Measurements from ENCODE around the gene FRMPD3. TPM values are rescaled to one million over a fixed set of nuclear protein-coding genes. Genes with fewer than 3 reads are reported as not detected.

FRMPD3 gene
- total and polyA plus RNA-seq, 2 of the 8 experiments (the other 6 are each of a cell fraction or from before 2014, with no cell fraction given), result 0.38 to 0.56 TPM

DNA sequence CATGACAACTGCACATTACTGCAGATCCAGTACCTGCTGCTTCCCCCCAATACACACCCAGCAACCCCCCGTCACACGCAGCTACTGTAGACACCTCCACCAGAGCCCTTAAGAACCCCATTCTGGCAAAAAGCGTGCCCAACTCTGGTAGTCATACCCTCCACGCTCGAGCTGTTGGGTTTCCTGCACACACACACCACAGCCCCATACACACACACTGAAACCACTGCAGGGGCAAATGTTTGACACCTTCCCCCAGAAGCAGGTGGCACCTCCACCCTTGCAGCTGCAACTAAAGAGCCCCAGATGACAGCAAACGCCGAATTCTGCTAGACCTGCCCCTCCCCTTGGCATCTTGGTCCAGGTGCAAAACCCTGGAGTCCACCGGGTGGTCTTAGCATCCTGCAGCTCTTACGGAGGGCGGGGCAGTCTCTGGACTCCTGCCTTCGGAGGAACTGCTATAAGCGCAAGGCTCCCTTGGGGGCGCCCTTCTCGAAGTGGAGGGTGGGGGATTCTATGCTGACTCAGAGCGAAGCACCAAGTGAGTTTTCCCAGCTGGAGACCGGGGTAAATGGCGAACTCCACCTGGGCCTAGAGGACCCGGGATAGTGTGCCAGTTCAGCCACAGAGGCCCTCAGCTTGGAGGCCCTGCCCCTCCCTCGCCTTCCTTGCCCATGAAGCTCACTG, 1.5 kb downstream of the FRMPD3 start:
- Histone ChIP-seq H2AFZ (ENCODE audit: low read length) (0 out of 2 replicates have a peak overlapping the region, but pooled peaks have one; percentile 53), H2AK5ac (ENCODE audit: low read depth, low read length) (no peak overlapping the region), H3K56ac (replicated peaks; ENCODE audit: insufficient read length, low read depth, low read length) (no peak overlapping the region), H3K36me3 (ENCODE audit: control insufficient read depth in 2 of 4, insufficient read depth in 4 of 4, low read length in 3 of 4) (no peaks in the 10 kb centered on the region), H2BK120ac (replicated peaks; ENCODE audit: low read depth, low read length) (no peak overlapping the region), H3K4me1 (replicated peaks in 1 of 4; ENCODE audit: control insufficient read depth in 3 of 4, insufficient read depth in 4 of 4, low read length in 3 of 4) (peaks cover 3 to 20% (median 11%) of the 10 kb centered on the region in 4 experiments), H2BK5ac (ENCODE audit: low read depth, low read length) (no peak overlapping the region), H3K4ac (replicated peaks; ENCODE audit: insufficient read length, low read depth, low read length) (no peak overlapping the region), H4K5ac (ENCODE audit: insufficient read length, low read depth, low read length) (no peak overlapping the region), H3K4me3 (ENCODE audit: extremely low read depth in 1 of 4, insufficient read depth in 2 of 4, low read depth in 3 of 4, low read length in 4 of 4) (peak overlapping the region; percentile 39 to 75 (median 46); a peak in 7 of 8 replicates), H3K23me2 (ENCODE audit: low read depth, low read length) (peaks cover 16% of the 10 kb centered on the region; the same call in 1 of the 2 replicates), H3K9ac (replicated peaks in 1 of 4; ENCODE audit: extremely low read depth in 1 of 4, low read depth in 3 of 4, low read length in 3 of 4) (no peak overlapping the region), H3K4me2 (ENCODE audit: insufficient read depth in 1 of 2, low read depth in 2 of 2, low read length in 2 of 2) (peak overlapping the region; percentile 83 to 88), H4K20me1 (replicated peaks in 1 of 2; ENCODE audit: control insufficient read depth in 1 of 2, insufficient read depth in 2 of 2, low read length in 2 of 2) (no peaks in the 10 kb centered on the region), H2BK20ac (ENCODE audit: low read length) (no peak overlapping the region), H2BK15ac (ENCODE audit: low read length) (no peak overlapping the region), H3K9me3 (ENCODE audit: insufficient read depth in 2 of 2, low read depth in 1 of 2, low read length in 1 of 2) (no peaks in the 10 kb centered on the region), H3K79me2 (ENCODE audit: control insufficient read depth in 1 of 2, insufficient read depth in 2 of 2, low read length in 2 of 2) (no peaks in the 10 kb centered on the region), H3K27me3 (replicated peaks in 1 of 4; ENCODE audit: control insufficient read depth in 3 of 4, extremely low read depth in 1 of 4, insufficient read depth in 3 of 4, low read length in 3 of 4) (peaks cover 0 to 21% (median 9%) of the 10 kb centered on the region in 4 experiments; a peak in 6 of 7 replicates), H3K23ac (ENCODE audit: insufficient read length) (no peak overlapping the region), H4K8ac (ENCODE audit: extremely low read depth, insufficient read depth, low read length) (no peak overlapping the region), H4K91ac (replicated peaks; ENCODE audit: insufficient read length, low read length) (no peak overlapping the region), H3K27ac (ENCODE audit: low read depth, low read length) (no peak overlapping the region), H3K14ac (ENCODE audit: insufficient read length) (no peak overlapping the region), H3K18ac (ENCODE audit: extremely low read depth, low read length) (no peak overlapping the region; the same call in 1 of the 2 replicates), H3K79me1 (ENCODE audit: low read depth, low read length) (no peaks in the 10 kb centered on the region), H2BK12ac (ENCODE audit: low read depth, low read length) (no peak overlapping the region)
- CTCF ChIA-PET (ENCODE audit: partially characterized antibody), result interaction anchor here (0.6 to 1.8 kb wide), 21 partner anchors 10 to 584 kb away, joined by 3 to 13 read pairs (median 3); partner anchors contain the start of gene PRPS1
- DNase-seq (ENCODE audit: low read depth in 1 of 2, low spot score in 2 of 2) (peak in 1 of 2 experiments; percentile 73), FAIRE-seq (peak; percentile 88)
- 11% methylated on average over 18 of the region's 19 CpGs; no CpG with 5 or more reads in 1 of the 2 experiments for WGBS, 2 experiments (ENCODE audit: extremely low coverage in 1 of 2, insufficient coverage in 1 of 2, insufficient read length in 1 of 2, insufficient replicate concordance in 2 of 2, low coverage in 1 of 2, low lambda C conversion rate in 2 of 2, missing lambda C conversion rate in 1 of 2)
- POLR2A ChIA-PET (ENCODE audit: partially characterized antibody), result no interaction called here
- TF ChIP-seq KDM4A (IDR thresholded peaks at IDR 0.05; ENCODE audit: low read depth, low read length, severe bottlenecking) (peak; percentile 44), BACH1 (IDR thresholded peaks at IDR 0.05; ENCODE audit: low read length) (peak; percentile 41; the same call in 1 of the 2 replicates), CTCF (IDR thresholded peaks at IDR 0.05; ENCODE audit: control extremely low read depth in 1 of 3, insufficient read depth in 1 of 3, low read depth in 1 of 3, low read length in 3 of 3) (peak; percentile 36 to 58 (median 44); a peak in 3 of 4 replicates), RAD21 (IDR thresholded peaks at IDR 0.05 in 1 of 2, conservative IDR thresholded peaks at IDR 0.05 in 1 of 2; ENCODE audit: low read depth in 2 of 2, low read length in 2 of 2) (peak in 1 of 2 experiments; percentile 38; a peak in 2 of 4 replicates), MAFK (IDR thresholded peaks at IDR 0.05; ENCODE audit: low read depth, low read length) (0 out of 2 replicates have a peak, but pooled peaks have one; percentile 29)
